Testis (tissue), 3 donors: ENCODE results near the gene NFATC3. TPM values are rescaled to one million over a fixed set of nuclear protein-coding genes. Genes with fewer than 3 reads are reported as not detected.
A peak's percentile ranks its signal among the peaks of the same experiment; 100 is the strongest.

Experiments used
- DNase-seq: peaks from one replicate; pipeline ENCODE4 v3.0.0-alpha.2; 2019
- H3K27ac ChIP-seq, 2 donors: fragments of 200-600 bp; sonication (generic); one replicate each; pipeline ENCODE4 v1.5.1; 2019
- H3K27me3 ChIP-seq: fragments of 200-600 bp; sonication (generic); one replicate; pipeline ENCODE4 v1.5.1; 2019
- H3K36me3 ChIP-seq: fragments of 200-600 bp; sonication (generic); one replicate; pipeline ENCODE4 v1.5.1; 2017; ENCODE audit warnings: low read depth; ENCODE audit errors: missing control alignments
- H3K4me1 ChIP-seq: fragments of 200-600 bp; sonication (generic); one replicate; pipeline ENCODE4 v1.5.1; 2019
- H3K4me3 ChIP-seq, 2 donors: fragments of 200-600 bp; sonication (generic); one replicate each; pipeline ENCODE4 v1.5.1; 2017 to 2019
- H3K9me3 ChIP-seq: fragments of 200-600 bp; sonication (generic); one replicate; pipeline ENCODE4 v1.5.1; 2017
- CTCF ChIP-seq, 3 experiments: fragments of 450-650 bp in 2 of 3; fragments of 200-600 bp in 1 of 3; sonication (generic) in 1 of 3; IDR thresholded peaks; one replicate each; pipeline ENCODE4 v1.5.1; 2016 to 2019; ENCODE audit warnings: antibody characterized with exemption in 3 of 3, mild to moderate bottlenecking in 2 of 3, moderate library complexity in 1 of 3
- POLR2A ChIP-seq: fragments of 450-650 bp; IDR thresholded peaks from one replicate; pipeline ENCODE4 v1.6.1; 2017; ENCODE audit warnings: antibody characterized with exemption, mild to moderate bottlenecking, moderate library complexity
- WGBS, 2 donors: methylation state at CpG; one replicate each; pipeline ENCODE4 v1.1.5; 2018; 5-methylcytosine and 5-hydroxymethylcytosine counted together
- intact Hi-C: fragments of 100-400 bp; cut with DNase I; formaldehyde crosslinking; loops from one replicate; pipeline ENCODE4 v1.15.1; 2023; ENCODE audit warnings: low total_unique reads
- polyA plus RNA-seq: library from polyadenylated mRNA; stranded (reverse); fragments of 350-450 nt; fragmentation: Illumina TruSeq; extraction: RNeasy Lipid Tissue Mini Kit (QIAGEN cat#74804); gene quantifications from one replicate; pipeline ENCODE4 v1.2.3, GENCODE V29; 2014; ENCODE audit warnings: low read depth, low replicate concordance; ENCODE audit not compliant: insufficient read depth
- total RNA-seq, 2 donors: library from RNA; depleted of rRNA; stranded (reverse); fragments of >200 nt; gene quantifications; one replicate each; pipeline ENCODE4 v1.2.3, GENCODE V29; 2016

The NFATC3 gene
- total and polyA plus RNA-seq, 3 donors from 2014 or later: 78.0 to 115 (median 94.7) TPM

GRCh38 chr16:68259007-68259825 lies 174.0 kb downstream of the NFATC3 start:
- intact Hi-C loops: no loop called here
- H3K27ac ChIP-seq: no peak overlapping the region

GRCh38 chr16:68263559-68264127 lies 178.5 kb downstream of the NFATC3 start:
- DNase-seq: no peak
- Histone ChIP-seq H3K27me3 (no peaks in the 10 kb centered on the region), H3K4me1 (peaks cover 19% of the 10 kb centered on the region), H3K27ac (peak overlapping the region; percentile 84 to 94), H3K4me3 (peak overlapping the region; percentile 82 to 84), H3K36me3 (no peaks in the 10 kb centered on the region), H3K9me3 (no peaks in the 10 kb centered on the region)
- TF ChIP-seq CTCF (IDR thresholded peaks at IDR 0.05): no peak
- intact Hi-C loops: loop anchor here (2.0 to 5.0 kb wide), 2 partner anchors 49 to 65 kb away; partner anchors contain the start of genes PRMT7 and SLC7A6OS
- WGBS, 2 donors: 30 to 35% methylated on average over 9 to 11 of the region's 11 CpGs

More at GRCh38 chr16:68259007-68259825, 174.0 kb downstream of the NFATC3 start:
- Histone ChIP-seq H3K27me3 (no peaks in the 10 kb centered on the region), H3K4me1 (no peaks in the 10 kb centered on the region), H3K4me3 (no peak overlapping the region), H3K9me3 (no peaks in the 10 kb centered on the region), H3K36me3 (no peaks in the 10 kb centered on the region)
- WGBS, 2 donors: 89% methylated on average over 14 to 27 of the region's 27 CpGs
- DNase-seq: no peak
- TF ChIP-seq POLR2A (no peak), CTCF (IDR thresholded peaks at IDR 0.05) (no peak)

- peaks cover 21% of the 10 kb centered on the region for H3K4me1 ChIP-seq
- H3K36me3 ChIP-seq: no peaks in the 10 kb centered on the region
- 0% methylated on average over 13 to 102 of the region's 123 CpGs for WGBS, 2 donors
- no peaks in the 10 kb centered on the region for H3K27me3 ChIP-seq
- intact Hi-C loops: loop anchor here (2.0 to 5.0 kb wide), 2 partner anchors 48 to 64 kb away; partner anchors contain the start of genes PRMT7 and SLC7A6OS
- no peaks in the 10 kb centered on the region for H3K9me3 ChIP-seq
- TF ChIP-seq POLR2A (no peak), CTCF (IDR thresholded peaks at IDR 0.05) (peak; percentile 56 to 75 (median 67))
- H3K27ac ChIP-seq: peak within 1 kb of the TSS; percentile 86 to 94
- peak; percentile 89 for DNase-seq
- peak within 1 kb of the TSS; percentile 82 to 84 for H3K4me3 ChIP-seq
Measured at GRCh38 chr16:68264128-68265077, 179.2 kb downstream of the NFATC3 start, which contains the start of gene SLC7A6. SLC7A6 (plus strand) TSS chr16:68264526; CDS start chr16:68274727, 10,201 bp downstream.

GRCh38 chr16:68265078-68265920 lies 180.1 kb downstream of the NFATC3 start:
- intact Hi-C loops: loop anchor here (2.0 kb wide), 1 partner anchor 64 kb away; no protein-coding TSS in a partner anchor
- H3K36me3 ChIP-seq: no peaks in the 10 kb centered on the region
- peaks cover 23% of the 10 kb centered on the region for H3K4me1 ChIP-seq
- WGBS, 2 donors: 2 to 3% methylated on average over 23 of the region's 23 CpGs
- H3K27ac ChIP-seq: peak overlapping the region; percentile 86 to 94
- peak overlapping the region; percentile 82 to 84 for H3K4me3 ChIP-seq
- no peaks in the 10 kb centered on the region for H3K27me3 ChIP-seq
- H3K9me3 ChIP-seq: no peaks in the 10 kb centered on the region
- TF ChIP-seq CTCF (IDR thresholded peaks at IDR 0.05) (no peak), POLR2A (no peak)
- peak; percentile 59 for DNase-seq
